Raji (cell line): ENCODE data around the gene HORMAD2.

Experiments
- POLR2A ChIP-seq: IDR thresholded peaks from 2 replicates; pipeline ENCODE4 v1.6.1; 2011; ENCODE audit warnings: low read depth, low read length, control low read depth; ENCODE audit not compliant: insufficient read depth

The HORMAD2 gene

GRCh38 chr22:30176431-30176830 lies 96.2 kb downstream of the HORMAD2 start:
- no peak for TF ChIP-seq POLR2A

- TF ChIP-seq POLR2A, result no peak
These were observed 98.2 kb downstream of the HORMAD2 start for GRCh38 chr22:30178181-30179126.

GRCh38 chr22:30180616-30181015 lies 100.4 kb downstream of the HORMAD2 start:
- TF ChIP-seq POLR2A, result no peak

GRCh38 chr22:30181459-30182349 lies 101.4 kb downstream of the HORMAD2 start:
- TF ChIP-seq POLR2A, result no peak

GRCh38 chr22:30182350-30182745 lies 102.1 kb downstream of the HORMAD2 start:
- no peak for TF ChIP-seq POLR2A

- TF ChIP-seq POLR2A, result no peak
These were observed 102.6 kb downstream of the HORMAD2 start for GRCh38 chr22:30182815-30183214.

- no peak for TF ChIP-seq POLR2A
These were observed 103.0 kb downstream of the HORMAD2 start for GRCh38 chr22:30183271-30183670.

- no peak for TF ChIP-seq POLR2A
These were observed 103.6 kb downstream of the HORMAD2 start for GRCh38 chr22:30183861-30184278.

- no peak for TF ChIP-seq POLR2A
These were observed 104.9 kb downstream of the HORMAD2 start for GRCh38 chr22:30185129-30185528.

GRCh38 chr22:30185549-30185948 lies 105.3 kb downstream of the HORMAD2 start:
- TF ChIP-seq POLR2A, result no peak

- no peak for TF ChIP-seq POLR2A
These were observed 105.8 kb downstream of the HORMAD2 start for GRCh38 chr22:30186041-30186440.

- no peak for TF ChIP-seq POLR2A
These were observed 106.2 kb downstream of the HORMAD2 start for GRCh38 chr22:30186510-30186909.

- no peak for TF ChIP-seq POLR2A
These were observed 106.8 kb downstream of the HORMAD2 start for GRCh38 chr22:30187094-30187493.

- no peak for TF ChIP-seq POLR2A
These were observed 107.5 kb downstream of the HORMAD2 start for GRCh38 chr22:30187529-30188407.

- no peak for TF ChIP-seq POLR2A
These were observed 108.6 kb downstream of the HORMAD2 start for GRCh38 chr22:30188911-30189310.
